CD4-positive, alpha-beta T cell treated with Interleukin-15 for 1 hour (primary cell): ENCODE results near the gene RUFY3.
A peak's percentile ranks its signal among the peaks of the same experiment; 100 is the strongest.

ENCODE experiments used
- DNase-seq: peaks from one replicate; pipeline ENCODE4 v3.0.0-alpha.2; 2020

The RUFY3 gene

DNA sequence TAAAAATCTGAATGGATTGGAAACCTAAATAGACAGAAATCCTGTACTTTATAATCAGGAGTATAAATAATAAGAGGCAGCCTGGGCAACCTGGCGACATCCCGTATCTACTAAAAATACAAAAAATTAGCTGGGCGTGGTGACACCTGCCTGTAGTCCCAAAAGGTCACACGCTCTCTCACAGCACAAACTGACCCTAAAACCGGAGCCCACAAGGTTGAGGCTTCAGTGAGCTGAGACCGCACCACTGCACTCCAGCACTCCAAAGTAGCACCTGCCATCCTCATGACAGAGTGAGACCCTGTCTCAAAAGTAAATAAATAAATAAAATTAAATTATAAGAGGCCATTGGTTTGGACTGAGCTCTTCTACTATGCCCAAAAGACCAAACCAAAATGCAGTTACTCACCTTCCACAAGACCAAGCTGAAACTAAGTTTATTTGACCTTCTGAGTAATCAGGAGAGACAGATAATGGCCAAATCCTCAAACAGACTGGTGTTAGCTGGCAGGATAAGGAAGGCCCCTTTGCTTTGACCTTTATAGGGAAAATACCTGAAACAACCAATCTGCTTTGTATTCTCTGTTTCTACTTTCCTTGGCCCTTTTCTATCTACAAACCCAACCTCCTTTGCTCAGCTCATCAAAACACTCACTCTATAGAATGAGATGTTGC lies 121.1 kb downstream of the RUFY3 start:
- DNase-seq, result no peak

- peak; percentile 23 for DNase-seq
Measured at GRCh38 chr4:70844180-70844579, 122.4 kb downstream of the RUFY3 start.

DNA sequence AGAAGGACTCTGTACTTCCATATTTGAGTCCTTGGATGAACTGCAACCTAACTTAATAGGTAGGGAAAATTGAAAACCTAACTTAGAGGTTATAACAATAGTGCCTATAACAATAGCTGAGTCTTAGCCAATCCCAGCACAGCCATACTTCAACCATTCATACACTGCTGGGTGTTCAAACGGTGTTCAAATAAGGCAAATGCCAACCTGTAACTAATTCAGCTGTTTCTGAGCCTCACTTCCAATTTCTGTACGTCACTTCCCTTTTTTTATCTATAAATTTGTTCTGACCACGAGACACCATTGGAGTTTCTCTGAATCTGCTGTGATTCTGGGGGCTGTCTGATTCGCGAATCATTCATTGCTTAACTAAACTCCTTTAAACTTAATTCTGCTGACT lies 127.5 kb downstream of the RUFY3 start:
- DNase-seq, result no peak

- no peak for DNase-seq
Measured at GRCh38 chr4:70855464-70855863, 133.7 kb downstream of the RUFY3 start.
